Measurements from ENCODE around the gene GDPD5.

DNA sequence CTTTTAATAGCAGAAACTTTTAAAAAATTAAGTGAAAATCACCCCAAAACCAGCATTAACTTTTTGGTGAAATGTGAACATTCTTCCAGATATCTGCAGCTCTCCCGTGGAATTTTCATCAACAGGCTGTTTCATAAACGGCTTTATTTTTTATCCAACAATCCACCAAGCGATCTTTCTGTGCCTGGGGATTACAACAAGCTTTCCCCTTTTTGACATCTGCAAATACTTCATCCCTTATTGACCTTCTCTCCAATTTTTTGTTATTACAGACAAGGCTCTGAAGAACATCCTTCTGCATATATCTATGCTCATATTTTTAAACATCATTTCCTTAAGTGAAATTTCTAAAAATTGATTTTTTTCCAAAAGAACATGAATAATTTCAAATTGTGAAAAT, 30.5 kb upstream of the GDPD5 start:
- TF ChIP-seq, protein P1, sequence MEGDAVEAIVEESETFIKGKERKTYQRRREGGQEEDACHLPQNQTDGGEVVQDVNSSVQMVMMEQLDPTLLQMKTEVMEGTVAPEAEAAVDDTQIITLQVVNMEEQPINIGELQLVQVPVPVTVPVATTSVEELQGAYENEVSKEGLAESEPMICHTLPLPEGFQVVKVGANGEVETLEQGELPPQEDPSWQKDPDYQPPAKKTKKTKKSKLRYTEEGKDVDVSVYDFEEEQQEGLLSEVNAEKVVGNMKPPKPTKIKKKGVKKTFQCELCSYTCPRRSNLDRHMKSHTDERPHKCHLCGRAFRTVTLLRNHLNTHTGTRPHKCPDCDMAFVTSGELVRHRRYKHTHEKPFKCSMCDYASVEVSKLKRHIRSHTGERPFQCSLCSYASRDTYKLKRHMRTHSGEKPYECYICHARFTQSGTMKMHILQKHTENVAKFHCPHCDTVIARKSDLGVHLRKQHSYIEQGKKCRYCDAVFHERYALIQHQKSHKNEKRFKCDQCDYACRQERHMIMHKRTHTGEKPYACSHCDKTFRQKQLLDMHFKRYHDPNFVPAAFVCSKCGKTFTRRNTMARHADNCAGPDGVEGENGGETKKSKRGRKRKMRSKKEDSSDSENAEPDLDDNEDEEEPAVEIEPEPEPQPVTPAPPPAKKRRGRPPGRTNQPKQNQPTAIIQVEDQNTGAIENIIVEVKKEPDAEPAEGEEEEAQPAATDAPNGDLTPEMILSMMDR (IDR thresholded peaks at IDR 0.05; ENCODE audit: low read length): no peak
- no peak for TF ChIP-seq EZH2 (IDR thresholded peaks at IDR 0.05; ENCODE audit: borderline replicate concordance, low read length)
